ENCODE measurements around the gene MFSD2B. TPM values are rescaled to one million over a fixed set of nuclear protein-coding genes. Genes with fewer than 3 reads are reported as not detected.
"Not testable (repeated sequence)": the region's sequence is repeated elsewhere in the genome, so short reads cannot be mapped to it uniquely, and the experiment has no call there.

The MFSD2B gene
- total and polyA plus RNA-seq, 2 donors (not counting 1 experiment from before 2014, with no cell fraction given), result 0.10 to 0.17 TPM

- DNase-seq (ENCODE audit: low read depth in 2 of 2), result no peak
- H3K27me3 ChIP-seq (ENCODE audit: control insufficient read depth, insufficient read depth, low read length), result peaks cover 3% of the 10 kb centered on the region
- no peaks in the 10 kb centered on the region for H3K9me3 ChIP-seq (ENCODE audit: control insufficient read depth, insufficient read depth, low read depth, low read length)
- no peak overlapping the region for H3K4me3 ChIP-seq (replicated peaks in 1 of 4; ENCODE audit: control extremely low read depth in 1 of 4, insufficient read depth in 1 of 4, low read depth in 3 of 4, low read length in 4 of 4)
- no peak overlapping the region for H2AFZ ChIP-seq (ENCODE audit: low read length)
- no peak overlapping the region for H3K4me2 ChIP-seq (ENCODE audit: extremely low read depth, insufficient read depth, low read length)
- TF ChIP-seq CTCF (conservative IDR thresholded peaks at IDR 0.05 in 1 of 2, IDR thresholded peaks at IDR 0.05 in 1 of 2; ENCODE audit: low read depth in 1 of 2, low read length in 2 of 2), result no peak
- TF ChIP-seq EZH2 (IDR thresholded peaks at IDR 0.05; ENCODE audit: low read length, missing control alignments), result no peak
- no peak overlapping the region for H3K9ac ChIP-seq (ENCODE audit: insufficient read depth, low read length)
- H3K27ac ChIP-seq (ENCODE audit: insufficient read depth, low read length), result no peak overlapping the region
- H3K36me3 ChIP-seq (ENCODE audit: control insufficient read depth, insufficient read depth, low read length), result no peaks in the 10 kb centered on the region
- no peaks in the 10 kb centered on the region for H3K79me2 ChIP-seq (ENCODE audit: control insufficient read depth, insufficient read depth, low read length)
- H4K20me1 ChIP-seq (ENCODE audit: control insufficient read depth, extremely low read depth, insufficient read depth, low read length), result no peaks in the 10 kb centered on the region
- peaks cover 6% of the 10 kb centered on the region for H3K4me1 ChIP-seq (ENCODE audit: control insufficient read depth, extremely low read depth, insufficient read depth, low read length)
These were observed 2.8 kb downstream of the MFSD2B start for GRCh38 chr2:24012521-24013188.

- not testable (repeated sequence) for H3K4me1 ChIP-seq (ENCODE audit: control insufficient read depth, extremely low read depth, insufficient read depth, low read length); H3K27me3 ChIP-seq (ENCODE audit: control insufficient read depth, insufficient read depth, low read length); H3K9me3 ChIP-seq (ENCODE audit: control insufficient read depth, insufficient read depth, low read depth, low read length); H3K9ac ChIP-seq (ENCODE audit: insufficient read depth, low read length); DNase-seq (ENCODE audit: low read depth in 2 of 2); H2AFZ ChIP-seq (ENCODE audit: low read length); H3K27ac ChIP-seq (ENCODE audit: insufficient read depth, low read length); H3K4me2 ChIP-seq (ENCODE audit: extremely low read depth, insufficient read depth, low read length); H3K36me3 ChIP-seq (ENCODE audit: control insufficient read depth, insufficient read depth, low read length); H3K79me2 ChIP-seq (ENCODE audit: control insufficient read depth, insufficient read depth, low read length); H3K4me3 ChIP-seq (replicated peaks in 1 of 4; ENCODE audit: control extremely low read depth in 1 of 4, insufficient read depth in 1 of 4, low read depth in 3 of 4, low read length in 4 of 4); H4K20me1 ChIP-seq (ENCODE audit: control insufficient read depth, extremely low read depth, insufficient read depth, low read length)
These were observed 5.0 kb downstream of the MFSD2B start for GRCh38 chr2:24014902-24015301.

- Histone ChIP-seq H3K36me3 (ENCODE audit: control insufficient read depth, insufficient read depth, low read length) (no peaks in the 10 kb centered on the region), H2AFZ (ENCODE audit: low read length) (peak overlapping the region; percentile 4)
These were observed 5.9 kb downstream of the MFSD2B start for GRCh38 chr2:24015562-24016375.

More at GRCh38 chr2:24015562-24016375, 5.9 kb downstream of the MFSD2B start:
- DNase-seq (ENCODE audit: low read depth in 2 of 2), result peak; percentile 49 to 72
- Histone ChIP-seq H3K27ac (ENCODE audit: insufficient read depth, low read length) (peak overlapping the region; percentile 31), H3K79me2 (ENCODE audit: control insufficient read depth, insufficient read depth, low read length) (no peaks in the 10 kb centered on the region), H4K20me1 (ENCODE audit: control insufficient read depth, extremely low read depth, insufficient read depth, low read length) (no peaks in the 10 kb centered on the region), H3K9ac (ENCODE audit: insufficient read depth, low read length) (no peak overlapping the region), H3K27me3 (ENCODE audit: control insufficient read depth, insufficient read depth, low read length) (peaks cover 3% of the 10 kb centered on the region), H3K4me3 (replicated peaks in 1 of 4; ENCODE audit: control extremely low read depth in 1 of 4, insufficient read depth in 1 of 4, low read depth in 3 of 4, low read length in 4 of 4) (no peak overlapping the region), H3K4me1 (ENCODE audit: control insufficient read depth, extremely low read depth, insufficient read depth, low read length) (peaks cover 6% of the 10 kb centered on the region), H3K9me3 (ENCODE audit: control insufficient read depth, insufficient read depth, low read depth, low read length) (no peaks in the 10 kb centered on the region), H3K4me2 (ENCODE audit: extremely low read depth, insufficient read depth, low read length) (peak overlapping the region; percentile 35)
- TF ChIP-seq CTCF (conservative IDR thresholded peaks at IDR 0.05 in 1 of 2, IDR thresholded peaks at IDR 0.05 in 1 of 2; ENCODE audit: low read depth in 1 of 2, low read length in 2 of 2), result no peak
- no peak for TF ChIP-seq EZH2 (IDR thresholded peaks at IDR 0.05; ENCODE audit: low read length, missing control alignments)

Data from fibroblast of lung (primary cell).